ENCODE results near the gene SCAMP1.

Gene SCAMP1

GRCh38 chr5:78359831-78360673 is at the start of gene SCAMP1:
TSS of gene SCAMP1 (plus strand) at chr5:78360617. CDS start at chr5:78360672, 55 bp downstream.
- DNase-seq, result peak; percentile 44 to 95 (median 84)

DNA sequence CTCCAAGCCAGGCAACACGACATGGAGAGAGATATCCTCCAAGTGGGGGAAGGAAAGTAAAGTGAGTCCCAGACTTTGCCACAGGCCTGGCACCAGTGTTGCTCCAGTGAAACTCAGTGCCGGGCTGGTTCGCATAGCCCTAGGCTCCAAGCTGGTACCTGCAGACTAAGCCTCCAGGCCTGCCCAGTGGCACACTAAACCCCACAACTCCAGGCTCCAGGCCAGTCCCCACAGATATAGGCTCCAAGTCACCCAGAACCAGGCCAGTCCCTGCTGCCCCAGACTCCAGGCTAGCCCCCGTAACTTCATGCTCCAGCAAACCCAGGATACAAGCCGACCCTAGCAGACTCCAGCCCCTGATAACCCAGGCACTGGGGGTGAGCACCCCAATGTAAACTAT is 42.9 kb upstream of the SCAMP1 start:
- DNase-seq, result no peak

DNA sequence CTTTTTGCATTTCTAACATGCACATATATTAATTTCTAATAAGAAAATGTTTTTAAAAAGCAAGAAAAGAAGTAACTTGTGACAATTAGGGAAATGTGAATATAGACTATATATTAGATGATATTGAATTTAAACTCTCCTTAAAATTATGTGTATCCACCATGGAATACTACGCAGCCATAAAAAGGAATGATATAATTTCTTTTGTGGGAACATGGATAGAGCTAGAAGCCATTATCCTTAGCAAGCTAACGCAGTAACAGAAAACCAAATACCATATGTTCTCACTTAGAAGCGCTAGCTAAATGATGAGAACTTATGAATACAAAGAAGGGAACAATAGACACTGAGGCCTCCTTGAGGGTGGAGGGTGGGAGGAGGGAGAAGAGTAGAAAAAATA is 42.1 kb upstream of the SCAMP1 start:
- no peak for DNase-seq

- peak in 3 of 51 donors; percentile 0 to 35 (median 10) for DNase-seq
Measured at GRCh38 chr5:78320401-78320800, 40.0 kb upstream of the SCAMP1 start.

DNA sequence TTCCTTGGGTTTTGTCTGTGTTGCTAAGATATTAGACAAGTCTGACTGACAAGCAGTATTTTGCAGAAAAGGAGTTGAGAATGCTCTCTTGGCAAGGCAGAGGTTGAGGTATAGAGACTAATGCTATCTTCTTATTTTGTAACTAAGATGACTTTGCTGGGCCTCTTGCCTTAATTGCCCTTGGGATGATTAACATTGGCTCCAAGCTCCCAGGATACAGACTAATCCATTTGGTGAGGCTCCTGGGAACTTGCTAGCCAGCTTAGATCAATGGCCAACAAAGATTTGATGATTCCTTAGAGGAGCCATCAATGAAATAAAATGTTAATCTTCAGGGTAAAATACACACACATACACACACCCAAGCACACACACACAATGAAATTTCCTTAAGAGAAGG is 37.2 kb upstream of the SCAMP1 start:
- DNase-seq, result no peak

DNA sequence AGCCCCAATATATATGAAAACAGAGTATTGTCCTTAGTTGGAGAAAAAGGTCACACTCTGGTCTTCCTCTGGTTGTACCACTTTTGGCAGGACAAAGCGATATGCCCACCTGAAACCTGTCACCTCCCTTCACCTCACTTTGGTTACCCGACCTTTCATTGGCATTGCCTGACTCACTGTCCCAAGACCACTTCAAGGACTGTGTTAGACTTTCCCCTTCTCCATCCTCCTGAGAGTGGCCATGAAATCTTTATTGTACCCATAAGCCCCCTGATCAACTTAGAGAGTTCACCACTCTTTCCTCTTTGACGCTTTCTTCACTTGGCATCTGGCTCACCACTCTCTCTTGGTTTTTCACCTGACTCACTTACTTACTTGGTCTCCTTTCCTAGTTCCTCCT is 33.5 kb upstream of the SCAMP1 start:
- DNase-seq, result no peak

- no peak for DNase-seq
Measured at GRCh38 chr5:78327761-78328510, 32.5 kb upstream of the SCAMP1 start.

DNA sequence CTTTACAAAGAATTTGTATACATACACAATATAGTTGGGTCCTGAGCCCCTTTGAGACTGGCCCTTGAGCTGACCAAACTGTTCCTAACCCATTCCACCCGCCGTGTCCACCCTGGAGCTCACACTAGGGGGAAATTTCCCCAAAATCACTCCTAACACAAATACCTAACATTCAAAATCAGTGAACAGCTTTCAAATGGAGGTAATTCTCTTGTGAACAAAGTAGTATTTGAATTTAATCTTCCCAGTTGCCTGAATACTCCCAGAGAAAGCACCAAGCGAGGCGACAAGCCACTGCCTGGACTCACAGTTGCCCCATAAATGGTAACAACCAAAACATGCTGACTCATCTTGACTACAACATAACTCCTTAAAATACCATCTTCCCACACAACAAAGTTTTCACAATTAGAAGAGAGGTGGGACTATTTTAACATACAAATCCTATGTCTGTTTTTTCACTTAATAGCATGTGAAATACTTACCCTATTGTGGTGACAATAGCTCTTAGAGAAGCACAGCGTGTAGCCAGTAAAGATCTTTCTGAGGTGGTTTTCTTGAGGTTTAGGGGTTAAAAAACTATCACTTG is 31.7 kb upstream of the SCAMP1 start:
- DNase-seq, result no peak

GRCh38 chr5:78331523-78332080 is 28.8 kb upstream of the SCAMP1 start:
- no peak for DNase-seq

GRCh38 chr5:78334811-78335210 is 25.6 kb upstream of the SCAMP1 start:
- no peak for DNase-seq

GRCh38 chr5:78335976-78336375 is 24.4 kb upstream of the SCAMP1 start:
- no peak for DNase-seq

DNA sequence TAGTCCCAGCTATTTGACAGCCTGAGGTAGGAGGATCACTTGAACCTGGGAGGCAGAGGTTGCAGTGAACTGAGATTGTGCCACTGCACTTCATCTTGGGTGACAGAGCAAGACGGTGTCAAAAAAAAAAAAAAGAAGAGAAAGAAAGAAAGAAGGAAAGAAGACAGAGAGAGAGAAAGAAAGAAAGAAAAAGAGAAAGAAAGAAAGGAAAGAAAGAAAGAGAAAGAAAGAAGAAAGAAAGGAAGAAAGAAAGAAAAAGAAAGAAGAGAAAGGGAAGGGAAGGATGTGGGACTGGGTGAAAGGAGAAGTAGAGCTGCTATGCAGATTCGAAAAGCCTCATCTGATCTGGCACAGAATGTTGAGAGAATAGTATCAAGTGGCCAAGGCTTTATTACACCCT is 23.7 kb upstream of the SCAMP1 start:
- DNase-seq, result no peak

DNA sequence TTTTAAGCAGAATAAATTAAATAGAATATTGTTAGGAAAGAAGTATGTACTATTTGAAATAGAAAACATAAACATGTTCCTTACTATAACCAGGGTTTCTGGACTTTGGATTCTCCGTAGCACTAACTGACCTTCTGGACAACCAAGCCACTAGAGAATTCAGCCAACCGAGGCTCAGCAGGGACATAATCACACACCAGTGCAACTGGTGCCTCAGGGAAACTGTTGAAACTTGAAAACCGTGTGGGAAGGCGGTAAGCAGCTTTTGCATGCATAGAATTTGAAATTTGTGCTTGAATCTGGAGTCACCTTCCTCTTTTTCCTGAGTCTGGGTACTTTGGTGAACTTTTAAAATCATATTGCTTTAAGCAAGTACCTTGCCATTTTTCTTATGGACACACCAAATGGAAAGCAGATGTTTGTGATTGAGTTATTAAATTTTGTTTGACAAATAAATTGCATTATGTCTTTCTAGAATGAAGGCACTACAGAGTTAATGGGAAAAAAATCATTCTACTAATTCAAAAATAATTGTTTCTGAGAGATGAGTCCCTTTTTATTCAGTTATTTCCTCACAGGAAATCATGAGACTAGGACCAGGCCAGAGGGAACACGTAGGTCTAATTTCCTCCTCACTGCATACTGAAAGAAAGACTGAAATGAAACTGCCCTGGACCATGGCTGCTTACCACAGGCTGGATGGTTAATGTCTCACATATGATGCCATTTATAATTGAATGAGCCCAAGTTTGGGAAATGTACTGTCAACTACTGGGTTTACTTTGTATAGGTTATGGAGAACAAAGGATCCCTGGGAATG is 20.6 kb upstream of the SCAMP1 start:
- no peak for DNase-seq

DNA sequence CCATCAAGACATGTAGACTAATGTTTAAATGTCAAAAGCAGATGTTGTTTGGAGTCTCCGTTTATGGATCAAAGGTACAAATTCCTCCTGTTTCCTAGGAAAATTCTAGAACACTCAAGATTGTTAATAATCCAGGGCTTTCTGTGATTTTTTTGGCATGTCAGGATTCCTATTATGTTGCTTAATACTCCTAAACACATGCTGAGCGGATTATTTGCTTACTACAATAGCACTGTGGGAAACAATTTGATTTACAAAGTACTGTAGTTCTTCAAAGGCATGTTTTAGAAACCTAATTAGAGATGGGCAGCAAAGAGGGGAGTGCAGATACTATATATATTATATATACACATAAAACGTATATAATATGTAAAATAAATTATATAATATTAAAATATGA is 19.0 kb upstream of the SCAMP1 start:
- no peak for DNase-seq

- no peak for DNase-seq
Measured at GRCh38 chr5:78345485-78345884, 14.9 kb upstream of the SCAMP1 start.

DNA sequence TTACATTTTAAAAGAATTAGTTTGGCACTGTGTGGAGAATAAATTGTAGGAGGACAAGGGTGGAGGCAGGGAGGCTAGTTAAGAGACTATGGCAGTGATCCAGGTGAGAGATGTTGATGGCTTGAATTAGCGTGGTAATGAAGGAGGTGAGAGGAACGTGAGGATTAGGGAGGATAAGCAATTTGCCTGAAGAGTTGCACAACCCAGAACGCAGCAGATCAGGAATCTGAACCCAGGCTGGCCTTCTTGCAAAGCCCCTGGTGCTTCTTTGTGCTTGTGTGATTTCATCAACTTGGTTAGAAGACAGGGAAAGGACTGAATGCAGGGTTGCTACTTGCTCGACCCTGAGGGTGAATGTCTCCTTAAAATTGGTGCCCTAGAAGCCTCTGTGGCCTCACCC is 6.9 kb upstream of the SCAMP1 start:
- no peak for DNase-seq

DNA sequence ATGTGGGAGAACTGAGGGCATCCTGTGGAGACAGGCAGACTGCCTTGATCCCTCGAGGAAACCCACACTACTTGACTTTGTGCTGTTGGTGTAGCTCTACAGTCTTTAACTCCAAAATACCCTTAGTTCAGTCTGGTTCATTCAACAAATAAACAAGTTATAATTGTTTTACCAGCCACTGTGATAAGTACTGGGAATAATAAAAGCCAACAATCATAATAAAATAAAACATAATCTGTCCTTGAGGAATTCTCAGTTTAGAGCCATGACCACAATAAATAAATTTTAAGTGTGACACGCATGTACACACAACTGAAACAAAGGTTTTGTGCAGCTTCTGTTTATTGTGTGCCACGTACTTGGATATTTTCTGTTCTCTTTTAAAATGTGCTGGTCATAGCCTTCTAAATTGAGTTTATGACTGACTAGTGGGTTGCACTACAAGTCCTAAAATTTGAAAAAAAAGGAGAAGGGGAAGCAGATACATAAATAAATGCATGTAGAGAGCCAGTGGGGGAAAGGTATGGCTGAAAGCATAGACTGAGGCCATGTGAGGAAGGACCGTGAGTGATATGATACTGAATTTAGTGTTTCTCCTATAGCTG is 6.2 kb upstream of the SCAMP1 start:
- no peak for DNase-seq

DNA sequence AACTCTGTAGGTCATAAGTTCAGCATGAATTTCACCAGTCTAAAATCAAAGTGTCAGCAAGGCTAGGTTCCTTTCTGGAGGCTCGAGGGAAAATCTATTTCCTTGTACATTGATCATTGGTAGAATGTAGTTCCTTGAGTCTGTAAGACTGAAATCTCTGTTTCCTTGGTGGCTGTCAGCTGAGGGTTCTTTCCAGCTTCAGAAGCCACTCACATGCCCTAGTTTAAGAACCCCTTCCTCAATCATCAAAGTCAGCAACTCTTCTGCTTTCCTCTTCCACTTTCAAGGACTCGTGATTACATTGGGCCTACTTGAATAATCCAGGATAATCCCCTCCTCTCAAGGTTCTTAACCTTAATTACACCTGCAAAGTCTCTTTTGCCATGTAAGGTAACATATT is 4.9 kb upstream of the SCAMP1 start:
- DNase-seq, result no peak

DNA sequence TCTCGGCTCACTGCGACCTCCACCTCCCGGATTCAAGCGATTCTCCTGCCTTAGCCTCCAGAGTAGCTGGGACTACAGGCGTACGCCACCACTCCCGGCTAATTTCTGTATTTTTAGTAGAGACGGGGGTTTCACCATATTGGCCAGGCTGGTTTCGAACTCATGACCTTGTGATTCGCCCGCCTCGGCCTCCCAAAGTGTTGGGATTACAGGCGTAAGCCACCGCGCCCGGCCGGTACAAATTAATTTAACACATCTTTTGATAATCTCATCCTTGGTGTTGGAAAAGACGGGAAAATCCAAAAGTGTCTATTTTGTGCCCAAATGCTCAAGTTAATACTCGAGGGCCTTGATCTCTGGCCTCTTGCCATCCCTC is 974 bp upstream of the SCAMP1 start:
- peak in 1 of 51 donors; percentile 21 for DNase-seq

- peak in 2 of 51 donors; percentile 43 to 55 for DNase-seq
Measured at GRCh38 chr5:78360674-78360923, 182 bp downstream of the SCAMP1 start.
